Osteocyte (in vitro differentiated cells): ENCODE results near the gene STIP1. TPM values are rescaled to one million over a fixed set of nuclear protein-coding genes. Genes with fewer than 3 reads are reported as not detected.
A peak's percentile ranks its signal among the peaks of the same experiment; 100 is the strongest.

Experiments used
- DNase-seq: peaks from one replicate; pipeline ENCODE4 v3.0.0; 2021; ENCODE audit warnings: mixed read lengths; ENCODE audit not compliant: unreplicated experiment; ENCODE audit errors: extremely low spot score
- H3K27ac Mint-ChIP-seq: one replicate; pipeline ENCODE4 v1.8.0; 2021; ENCODE audit warnings: mild to moderate bottlenecking, mixed read lengths; ENCODE audit not compliant: unreplicated experiment
- H3K27me3 Mint-ChIP-seq: one replicate; pipeline ENCODE4 v1.8.0; 2021; ENCODE audit warnings: mixed read lengths; ENCODE audit not compliant: unreplicated experiment
- H3K36me3 Mint-ChIP-seq: one replicate; pipeline ENCODE4 v1.8.0; 2021; ENCODE audit warnings: mixed read lengths; ENCODE audit not compliant: unreplicated experiment
- H3K4me1 Mint-ChIP-seq: one replicate; pipeline ENCODE4 v1.8.0; 2021; ENCODE audit warnings: mixed read lengths; ENCODE audit not compliant: unreplicated experiment
- H3K4me3 Mint-ChIP-seq: one replicate; pipeline ENCODE4 v1.8.0; 2021; ENCODE audit warnings: mild to moderate bottlenecking, moderate library complexity, mixed read lengths; ENCODE audit not compliant: unreplicated experiment
- H3K9me3 Mint-ChIP-seq: one replicate; pipeline ENCODE4 v1.8.0; 2021; ENCODE audit warnings: mixed read lengths; ENCODE audit not compliant: unreplicated experiment
- CTCF ChIP-seq: fragments of 200-600 bp; sonication (generic); IDR thresholded peaks from 2 replicates; pipeline ENCODE4 v1.5.0; 2021; ENCODE audit warnings: antibody characterized with exemption, mild to moderate bottlenecking, moderate library complexity
- total RNA-seq: library from RNA; stranded (reverse); gene quantifications from 2 replicates; pipeline ENCODE4 v1.2.1, GENCODE V29; 2021

The STIP1 gene
- total RNA-seq, 1 donor from 2014 or later, result 109 TPM

- Mint-ChIP-seq H3K9me3 (no peaks in the 10 kb centered on the region), H3K4me1 (peaks cover 26% of the 10 kb centered on the region), H3K36me3 (no peaks in the 10 kb centered on the region), H3K27me3 (no peaks in the 10 kb centered on the region), H3K27ac (no peak overlapping the region), H3K4me3 (no peak overlapping the region)
- no peak for DNase-seq
- TF ChIP-seq CTCF, result no peak
Observed at GRCh38 chr11:64178951-64179639, 6.9 kb upstream of the STIP1 start.

DNA sequence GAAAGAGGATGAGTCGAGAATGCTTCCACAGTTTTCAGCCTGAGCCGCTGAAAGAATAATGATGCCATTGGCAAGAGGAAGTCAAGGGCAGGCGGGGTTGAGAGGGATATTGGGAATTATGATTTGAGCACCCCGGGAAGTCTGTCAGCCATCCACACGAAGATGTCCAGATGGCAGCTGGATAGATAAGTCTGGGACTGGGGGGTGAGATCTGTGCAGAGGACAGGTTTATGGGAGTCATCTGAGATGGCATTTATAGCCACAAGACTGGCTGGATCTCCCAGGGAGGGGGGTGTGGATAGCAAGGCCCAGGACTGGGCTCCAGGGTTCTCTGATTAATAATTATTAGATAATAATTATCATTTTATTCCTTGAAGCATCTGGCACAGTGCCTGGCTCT is 5.1 kb upstream of the STIP1 start:
- peak overlapping the region; percentile 91 for H3K27ac Mint-ChIP-seq
- no peaks in the 10 kb centered on the region for H3K27me3 Mint-ChIP-seq
- DNase-seq, result no peak
- no peaks in the 10 kb centered on the region for H3K9me3 Mint-ChIP-seq
- TF ChIP-seq CTCF, result no peak
- H3K4me1 Mint-ChIP-seq, result peaks cover 35% of the 10 kb centered on the region
- H3K36me3 Mint-ChIP-seq, result no peaks in the 10 kb centered on the region
- no peak overlapping the region for H3K4me3 Mint-ChIP-seq

DNA sequence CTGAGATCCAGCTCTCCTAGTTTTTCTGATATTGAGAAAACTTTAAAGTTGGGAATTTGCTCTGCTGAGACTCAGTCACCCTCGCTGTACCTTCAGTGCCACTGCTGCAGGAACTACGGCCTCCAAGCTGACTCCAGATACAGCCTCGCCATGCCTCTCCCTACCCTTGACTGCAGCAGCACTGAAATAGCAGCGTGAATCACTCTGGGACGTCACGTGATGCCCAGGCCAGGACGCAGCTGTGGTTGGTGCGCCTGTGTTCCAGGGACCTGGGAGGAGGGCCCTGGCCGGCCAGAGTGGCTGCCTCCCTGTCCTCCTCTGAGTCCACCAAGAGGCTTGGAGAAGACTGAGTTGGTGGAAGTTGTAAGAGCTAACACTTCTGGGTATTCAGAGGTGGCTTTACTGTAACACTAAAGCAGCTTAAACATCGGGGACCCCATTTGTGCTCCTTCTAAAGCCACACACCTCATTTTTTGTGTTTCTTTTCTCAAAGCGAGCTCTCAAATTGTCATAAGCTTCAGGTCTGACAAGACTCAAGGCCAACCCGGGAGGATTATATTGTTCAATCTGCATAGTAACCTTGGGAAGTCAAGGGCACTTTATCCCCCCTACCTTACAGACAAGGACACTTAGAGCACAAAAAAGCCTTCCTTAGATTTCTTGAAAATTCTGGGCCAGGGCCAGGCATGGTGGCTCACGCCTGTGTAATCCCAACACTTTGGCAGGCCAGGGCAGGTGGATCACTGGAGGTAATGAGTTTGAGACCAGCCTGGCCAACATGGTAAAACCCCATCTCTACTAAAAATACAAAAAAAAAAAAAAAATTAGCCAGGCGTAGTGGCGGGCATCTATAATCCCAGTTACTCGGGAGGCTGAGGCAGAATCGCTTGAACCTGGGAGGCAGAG is 4.2 kb upstream of the STIP1 start:
- H3K36me3 Mint-ChIP-seq, result no peaks in the 10 kb centered on the region
- no peaks in the 10 kb centered on the region for H3K27me3 Mint-ChIP-seq
- peak overlapping the region; percentile 40 for H3K4me3 Mint-ChIP-seq
- peak overlapping the region; percentile 91 for H3K27ac Mint-ChIP-seq
- H3K9me3 Mint-ChIP-seq, result no peaks in the 10 kb centered on the region
- no peak for TF ChIP-seq CTCF
- H3K4me1 Mint-ChIP-seq, result peaks cover 35% of the 10 kb centered on the region
- peak; percentile 93 for DNase-seq

DNA sequence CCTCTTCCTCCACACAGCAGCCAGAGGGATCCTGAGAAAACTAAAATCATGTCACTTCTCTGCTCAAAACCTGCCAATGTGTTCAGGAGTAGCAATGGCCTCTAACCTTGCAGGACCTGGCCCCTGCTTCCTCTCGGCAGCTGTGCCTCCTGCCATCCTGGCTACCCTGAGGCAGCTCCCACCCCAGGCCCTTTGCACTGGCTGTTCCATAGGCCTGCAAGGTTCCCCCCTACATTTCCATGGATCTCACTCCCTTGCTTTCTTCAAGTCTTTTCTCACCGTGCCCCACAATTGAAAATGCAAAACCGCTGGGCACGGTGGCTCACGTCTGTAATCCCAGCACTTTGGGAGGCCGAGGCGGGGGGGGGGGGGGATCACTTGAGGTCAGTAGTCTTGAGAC is 2.1 kb upstream of the STIP1 start:
- DNase-seq, result no peak
- H3K9me3 Mint-ChIP-seq, result no peaks in the 10 kb centered on the region
- no peak for TF ChIP-seq CTCF
- H3K36me3 Mint-ChIP-seq, result no peaks in the 10 kb centered on the region
- H3K4me1 Mint-ChIP-seq, result peaks cover 38% of the 10 kb centered on the region
- H3K4me3 Mint-ChIP-seq, result peak overlapping the region; percentile 35
- no peaks in the 10 kb centered on the region for H3K27me3 Mint-ChIP-seq
- H3K27ac Mint-ChIP-seq, result peak overlapping the region; percentile 99

- no peaks in the 10 kb centered on the region for H3K36me3 Mint-ChIP-seq
- peaks cover 38% of the 10 kb centered on the region for H3K4me1 Mint-ChIP-seq
- no peak for DNase-seq
- peak overlapping the region; percentile 99 for H3K27ac Mint-ChIP-seq
- no peaks in the 10 kb centered on the region for H3K27me3 Mint-ChIP-seq
- no peaks in the 10 kb centered on the region for H3K9me3 Mint-ChIP-seq
- peak overlapping the region; percentile 94 for H3K4me3 Mint-ChIP-seq
- TF ChIP-seq CTCF, result peak; percentile 57
Observed at GRCh38 chr11:64185175-64185692, 737 bp upstream of the STIP1 start.
